H1 (cell line): ENCODE data around the gene CCDC175.

Experiments used
- CEBPB ChIP-seq: IDR thresholded peaks from 2 replicates; pipeline ENCODE4 v1.6.1; 2012; ENCODE audit warnings: low read depth, low read length
- CTCF ChIP-seq, 3 experiments: IDR thresholded peaks; 1 replicate in 2 of 3; 2 replicates in 1 of 3; pipeline versions ENCODE4 v1.5.1 to v1.6.1; 2011; ENCODE audit warnings: low read length in 3 of 3, mild to moderate bottlenecking in 3 of 3, inconsistent platforms in 2 of 3, low read depth in 1 of 3, moderate library complexity in 1 of 3; ENCODE audit not compliant: insufficient read depth in 1 of 3; ENCODE audit errors: control extremely low read depth in 1 of 3
- EZH2 ChIP-seq: fragments of 200-600 bp; sonication (generic); IDR thresholded peaks from 2 replicates; pipeline ENCODE4 v1.7.1; 2012; ENCODE audit warnings: low read depth, mild to moderate bottlenecking, moderate library complexity, low read length, inconsistent platforms; ENCODE audit not compliant: severe bottlenecking
- JUND ChIP-seq: IDR thresholded peaks from 2 replicates; pipeline ENCODE4 v1.6.1; 2011; ENCODE audit warnings: mild to moderate bottlenecking, improper control_type of control experiment, low read length
- MAFK ChIP-seq: IDR thresholded peaks from 2 replicates; pipeline ENCODE4 v1.6.1; 2012; ENCODE audit warnings: low read depth, mild to moderate bottlenecking, improper control_type of control experiment, low read length
- NANOG ChIP-seq: IDR thresholded peaks from 2 replicates; pipeline ENCODE4 v1.6.1; 2011; ENCODE audit warnings: low read length, low read depth, mild to moderate bottlenecking, inconsistent platforms; ENCODE audit not compliant: insufficient read depth, poor library complexity, severe bottlenecking
- RNF2 ChIP-seq: fragments of 200-900, 300-1000 bp; sonication (generic); IDR thresholded peaks from 2 replicates; pipeline ENCODE4 v1.7.1; 2016; ENCODE audit warnings: borderline replicate concordance, low read depth, mild to moderate bottlenecking, antibody characterized with exemption, low read length; ENCODE audit not compliant: poor library complexity, severe bottlenecking; ENCODE audit errors: missing control alignments
- TCF12 ChIP-seq: IDR thresholded peaks from 2 replicates; pipeline ENCODE4 v1.6.1; 2011; ENCODE audit warnings: low read depth, mild to moderate bottlenecking, low read length

GRCh38 chr14:59500732-59501131 is 75.9 kb downstream of the CCDC175 start:
- TF ChIP-seq NANOG (no peak), EZH2 (no peak), CTCF (IDR thresholded peaks at IDR 0.05; ENCODE audit: control extremely low read depth in 1 of 3, insufficient read depth in 1 of 3, low read depth in 1 of 3, low read length in 3 of 3) (no peak), CEBPB (no peak), TCF12 (no peak), JUND (no peak), MAFK (no peak), RNF2 (no peak)
